HG02885 (cell line): ENCODE results near the gene DHX9.
A peak's percentile ranks its signal among the peaks of the same experiment; 100 is the strongest.

Source experiments
- ATAC-seq: cut with Tn5 transposase; IDR thresholded peaks from one replicate; pipeline ENCODE4 v1.9.1; 2021; ENCODE audit warnings: mild to moderate bottlenecking; ENCODE audit not compliant: unreplicated experiment, poor library complexity

The DHX9 gene

DNA sequence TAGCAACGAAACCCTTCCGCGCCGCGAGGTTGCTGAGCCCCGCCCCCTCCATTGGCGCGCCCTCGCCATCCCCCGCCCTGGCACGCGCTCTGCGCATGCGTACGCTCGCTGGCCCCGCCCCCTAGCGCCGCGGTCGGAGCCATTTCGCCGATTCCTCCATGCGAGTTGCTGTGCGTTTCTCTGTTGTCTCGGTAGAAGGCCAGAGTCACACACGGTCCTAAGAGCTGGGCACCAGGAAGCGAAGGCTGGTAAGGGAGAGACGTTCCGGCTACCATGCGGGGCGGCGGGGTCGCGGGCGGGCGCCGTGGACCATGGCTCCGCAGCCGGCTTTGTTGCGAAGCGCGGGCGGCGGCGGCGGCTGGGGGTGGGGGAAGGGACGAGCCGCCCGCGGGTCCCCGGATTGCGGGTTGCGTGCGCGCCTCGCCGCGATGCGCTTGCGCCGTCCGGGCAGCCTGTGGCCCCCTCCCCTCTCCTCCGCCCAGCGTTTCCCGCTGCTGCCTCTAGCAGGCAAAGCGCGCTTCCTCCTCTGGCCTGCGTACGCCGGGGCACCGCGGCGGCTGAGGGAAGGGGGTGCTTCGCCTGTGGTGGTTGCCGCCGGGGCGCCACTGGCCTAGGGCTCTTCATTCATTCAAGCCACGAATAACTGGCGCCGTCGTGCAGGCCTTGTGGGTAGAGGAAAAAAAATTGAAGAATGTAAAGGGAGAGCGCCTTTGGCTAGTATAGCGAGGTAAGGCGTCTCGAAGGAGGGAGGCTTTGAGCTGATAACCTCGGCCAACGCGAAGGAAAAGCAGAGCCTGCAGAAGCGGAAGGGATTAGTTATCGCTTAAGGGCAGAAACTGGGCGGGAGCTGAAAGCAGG lies at the start of gene DHX9:
TSS of gene DHX9 (plus strand) at position 139 of the 858 bp plus-strand sequence. CDS start 3,220 bp downstream, outside the sequence.
- peak; percentile 74 for ATAC-seq

- ATAC-seq: no peak
These were observed 47.6 kb upstream of the DHX9 start for GRCh38 chr1:182791281-182792179.

DNA sequence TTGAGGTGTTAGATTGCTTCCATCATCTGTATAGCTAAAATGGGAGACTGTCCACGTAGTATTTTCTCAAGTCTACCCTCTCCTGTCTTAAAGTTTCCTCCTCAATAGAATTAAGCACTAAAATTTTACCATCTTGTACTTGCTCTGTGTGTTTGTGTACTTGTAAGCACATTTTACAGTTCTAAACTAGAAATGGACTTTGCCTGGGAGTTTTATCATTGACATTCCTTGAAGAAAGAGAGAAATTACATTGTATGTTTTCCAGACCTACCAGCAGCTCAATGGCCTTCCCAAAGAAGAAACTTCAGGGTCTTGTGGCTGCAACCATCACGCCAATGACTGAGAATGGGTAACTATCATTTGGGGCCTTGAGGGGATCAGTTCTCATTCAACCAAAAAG lies 45.1 kb upstream of the DHX9 start:
- no peak for ATAC-seq

DNA sequence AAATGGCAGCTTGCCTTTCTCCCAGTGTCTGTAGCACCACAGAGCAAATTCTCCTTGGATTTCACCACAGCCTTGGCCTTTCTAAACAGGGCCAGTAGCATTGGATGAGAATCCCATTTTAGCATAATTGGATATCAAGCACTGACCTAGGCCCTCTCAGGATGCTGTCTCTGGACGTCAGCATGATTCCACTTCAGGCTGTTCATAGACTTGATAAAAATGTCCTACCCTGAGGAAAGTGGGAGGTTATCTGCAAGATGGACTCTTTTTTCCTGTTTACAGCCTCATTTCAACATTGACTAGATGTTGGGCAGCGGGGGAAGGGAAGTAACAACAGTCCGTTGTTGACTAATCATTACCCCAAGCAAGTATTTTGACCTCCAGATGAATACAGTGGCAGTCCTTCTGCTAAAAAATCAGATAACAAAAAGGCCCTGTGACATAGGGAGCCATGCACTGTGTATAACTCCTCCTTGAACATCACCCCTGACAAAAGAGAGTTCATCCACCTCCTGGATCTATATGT lies 44.4 kb upstream of the DHX9 start:
- ATAC-seq: no peak

GRCh38 chr1:182795563-182796228 lies 43.5 kb upstream of the DHX9 start:
- ATAC-seq: no peak

- no peak for ATAC-seq
These were observed 36.9 kb upstream of the DHX9 start for GRCh38 chr1:182802006-182802803.

GRCh38 chr1:182803846-182804245 lies 35.3 kb upstream of the DHX9 start:
- ATAC-seq: no peak

- no peak for ATAC-seq
These were observed 33.0 kb upstream of the DHX9 start for GRCh38 chr1:182806015-182806678.

DNA sequence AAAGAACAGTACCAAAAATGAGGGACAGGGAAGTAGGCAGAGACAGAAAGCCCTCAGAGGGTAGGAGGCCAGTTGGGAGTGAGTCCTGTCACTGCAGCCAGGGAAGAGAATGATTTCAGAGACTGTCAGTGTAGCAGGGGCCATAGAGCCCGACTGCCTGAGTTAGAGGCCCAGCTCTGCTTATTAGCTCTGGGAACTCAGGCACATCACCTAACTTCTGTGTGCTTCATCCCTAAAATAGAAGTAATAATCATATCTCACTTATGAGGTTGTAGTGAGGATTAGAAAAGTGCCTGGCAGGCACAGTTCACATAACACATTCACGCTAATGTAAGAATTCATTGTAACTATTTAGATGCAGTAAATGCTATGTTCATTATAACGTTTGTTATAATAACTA lies 31.2 kb upstream of the DHX9 start:
- no peak for ATAC-seq

DNA sequence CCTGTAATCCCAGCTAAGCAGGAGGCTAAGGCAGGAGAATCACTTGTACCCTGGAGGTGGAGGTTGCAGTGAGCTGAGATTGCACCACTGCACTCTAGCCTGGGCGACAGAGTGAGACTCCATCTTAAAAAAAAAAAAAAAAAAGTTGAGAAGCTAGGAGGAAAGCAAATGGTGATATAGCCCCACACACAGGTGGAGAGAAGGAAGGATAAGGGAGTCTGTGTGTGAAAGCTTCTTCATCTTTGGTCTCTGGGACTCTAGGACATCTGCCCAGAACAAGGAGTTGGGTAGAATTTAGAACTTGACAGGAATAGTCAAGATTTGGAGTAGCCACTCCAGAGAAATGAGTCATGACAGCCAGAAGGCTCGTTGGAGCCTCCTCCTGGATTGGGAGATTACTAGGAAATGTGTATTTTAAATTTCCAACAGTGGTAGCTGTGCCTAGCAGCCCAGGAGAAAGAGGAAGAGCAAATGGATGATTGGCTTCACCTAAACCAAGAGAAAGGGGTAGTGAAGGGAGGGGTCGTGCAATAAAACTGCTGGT lies 29.7 kb upstream of the DHX9 start:
- ATAC-seq: no peak

GRCh38 chr1:182811975-182812722 lies 27.0 kb upstream of the DHX9 start:
- no peak for ATAC-seq

DNA sequence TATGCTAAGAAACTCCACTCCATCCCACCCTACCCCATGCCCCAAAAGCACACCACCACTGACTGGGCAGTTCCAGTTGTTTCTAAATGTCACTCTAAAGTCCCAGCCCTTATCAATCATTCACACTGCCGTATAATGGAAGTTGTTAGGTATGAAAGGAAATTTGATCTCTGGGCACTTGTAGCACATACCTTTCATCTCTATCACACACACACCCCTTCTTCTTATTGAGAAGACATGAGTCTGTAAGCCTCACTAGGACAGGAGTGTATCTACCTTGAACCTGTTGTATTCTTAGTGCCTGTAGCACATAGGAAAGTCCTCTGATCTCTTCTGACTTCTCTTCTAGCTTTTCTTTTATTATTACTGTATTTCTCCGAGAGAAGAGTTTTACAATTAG lies 22.3 kb upstream of the DHX9 start:
- ATAC-seq: no peak

- no peak for ATAC-seq
These were observed 21.3 kb upstream of the DHX9 start for GRCh38 chr1:182817802-182818201.

GRCh38 chr1:182823220-182823619 lies 15.9 kb upstream of the DHX9 start:
- no peak for ATAC-seq

DNA sequence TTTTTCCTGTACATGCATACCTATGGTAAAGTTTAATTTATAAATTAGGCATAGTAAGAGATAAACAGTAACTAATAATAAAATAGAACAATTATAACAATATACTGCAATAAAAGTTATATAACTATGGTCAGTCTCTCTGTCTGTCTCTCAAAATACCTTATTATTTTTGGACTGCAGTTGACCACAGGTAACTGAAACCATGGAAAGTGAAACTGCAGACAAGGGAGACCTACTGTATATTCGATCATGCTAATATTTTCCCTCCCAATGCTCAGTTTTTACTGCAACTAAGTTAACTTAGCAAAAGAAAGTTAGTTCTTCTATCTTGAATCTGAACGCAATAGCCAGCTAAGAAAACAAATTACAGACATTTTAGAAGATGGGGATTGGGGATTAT lies 12.3 kb upstream of the DHX9 start:
- no peak for ATAC-seq

DNA sequence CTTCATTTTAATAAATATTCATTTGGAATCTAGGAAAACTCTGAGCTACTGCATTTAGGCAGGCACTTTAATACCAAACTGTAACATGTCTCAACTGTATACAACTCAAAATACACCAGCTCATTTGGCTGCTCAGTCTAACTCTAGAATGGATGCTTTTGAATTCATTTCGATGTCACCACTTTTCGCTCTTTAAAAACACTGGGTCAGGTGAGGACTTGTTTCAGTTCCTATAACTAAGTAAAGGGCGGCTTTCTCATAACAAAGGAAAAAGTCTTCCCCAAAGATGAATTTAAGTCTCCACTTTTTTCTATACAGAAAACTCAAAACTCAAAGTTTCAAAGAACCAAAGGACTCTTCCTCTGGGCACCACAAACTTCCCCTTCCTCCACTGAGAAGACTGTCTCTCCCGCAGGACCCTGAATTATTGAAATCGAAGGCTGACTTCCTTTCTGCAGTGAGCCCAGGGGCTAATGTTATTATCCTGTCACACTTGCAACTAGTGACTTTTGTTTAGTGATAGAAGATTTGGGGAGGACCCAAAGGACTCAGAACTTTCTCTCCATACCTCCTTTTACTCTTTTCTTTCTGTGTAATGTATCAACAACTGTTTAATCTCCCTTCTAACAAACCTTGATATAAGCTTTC lies 9.7 kb upstream of the DHX9 start:
- no peak for ATAC-seq

- no peak for ATAC-seq
These were observed 5.9 kb upstream of the DHX9 start for GRCh38 chr1:182833271-182833670.

GRCh38 chr1:182834326-182834725 lies 4.8 kb upstream of the DHX9 start:
- ATAC-seq: no peak
